Urinary bladder (tissue), 4 donors: ENCODE results near the gene UNC80. TPM values are rescaled to one million over a fixed set of nuclear protein-coding genes. Genes with fewer than 3 reads are reported as not detected.

Source experiments
- DNase-seq: peaks from one replicate; pipeline ENCODE4 v3.0.0-alpha.2; 2015; ENCODE audit errors: extremely low spot score
- H3K27ac ChIP-seq: one replicate; pipeline ENCODE4 v1.5.1; 2013; ENCODE audit warnings: low read depth, mild to moderate bottlenecking, moderate library complexity
- H3K36me3 ChIP-seq: one replicate; pipeline ENCODE4 v1.6.1; 2013; ENCODE audit warnings: mild to moderate bottlenecking, moderate library complexity; ENCODE audit not compliant: insufficient read depth
- H3K4me1 ChIP-seq: one replicate; pipeline ENCODE4 v1.6.1; 2013; ENCODE audit warnings: mild to moderate bottlenecking, moderate library complexity; ENCODE audit not compliant: insufficient read depth
- H3K4me3 ChIP-seq: one replicate; pipeline ENCODE4 v1.5.1; 2013; ENCODE audit warnings: low read depth, low read length
- WGBS: extraction: QIAGEN DNeasy Blood & Tissue Kit; methylation state at CpG from one replicate; pipeline ENCODE4 v1.1.7; 2013; 5-methylcytosine and 5-hydroxymethylcytosine counted together
- polyA plus RNA-seq: library from polyadenylated mRNA; stranded (reverse); fragments of 200-250 nt; gene quantifications from one replicate; pipeline ENCODE4 v1.2.3, GENCODE V29; 2013
- total RNA-seq: library from RNA; depleted of rRNA; stranded (reverse); fragments of >200 nt; gene quantifications from one replicate; pipeline ENCODE4 v1.2.3, GENCODE V29; 2014
- donor health status: healthy with polysubstance abuse.
- donor health status: healthy.

The UNC80 gene
- total and polyA plus RNA-seq, 2 donors: 0.13 to 2.6 TPM

DNA sequence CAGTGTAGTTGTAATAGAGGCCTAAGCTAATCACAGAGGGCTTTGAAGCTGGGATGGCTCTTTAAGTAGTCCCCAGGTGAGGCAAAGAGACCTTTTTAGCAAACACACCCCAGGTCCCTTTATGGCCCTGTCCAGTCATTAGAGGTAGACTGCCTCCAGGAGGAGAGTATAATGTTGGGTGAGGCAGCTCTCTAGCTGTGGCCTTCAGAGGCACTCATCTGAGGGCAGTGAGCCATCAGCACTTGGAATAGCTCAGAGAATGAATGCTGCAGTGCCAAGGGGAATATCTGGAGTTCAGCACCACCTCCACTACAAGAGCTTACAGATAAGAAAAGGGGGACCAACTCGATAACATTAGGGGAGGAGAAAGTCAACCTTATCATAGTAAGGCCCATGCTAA, 52.8 kb downstream of the UNC80 start:
- no peak overlapping the region for H3K4me3 ChIP-seq
- H3K4me1 ChIP-seq: no peaks in the 10 kb centered on the region
- H3K36me3 ChIP-seq: no peaks in the 10 kb centered on the region
- 62% methylated on average over 1 of the region's 1 CpG for WGBS
- H3K27ac ChIP-seq: no peak overlapping the region
- DNase-seq: no peak

GRCh38 chr2:209830722-209831465, 59.3 kb downstream of the UNC80 start:
- WGBS: 80% methylated on average over 4 of the region's 4 CpGs
- no peak for DNase-seq
- Histone ChIP-seq H3K36me3 (no peaks in the 10 kb centered on the region), H3K4me1 (no peaks in the 10 kb centered on the region), H3K27ac (no peak overlapping the region), H3K4me3 (no peak overlapping the region)

- DNase-seq: no peak
- H3K4me3 ChIP-seq: no peak overlapping the region
- H3K27ac ChIP-seq: no peak overlapping the region
- WGBS: 62% methylated on average over 5 of the region's 5 CpGs
- no peaks in the 10 kb centered on the region for H3K36me3 ChIP-seq
- no peaks in the 10 kb centered on the region for H3K4me1 ChIP-seq
Measured at GRCh38 chr2:209834767-209835166, 63.1 kb downstream of the UNC80 start.

- 46% methylated on average over 3 of the region's 3 CpGs for WGBS
- DNase-seq: no peak
Measured at GRCh38 chr2:209840434-209840833, 68.8 kb downstream of the UNC80 start.

GRCh38 chr2:209845666-209846065, 74.0 kb downstream of the UNC80 start:
- H3K4me1 ChIP-seq: no peaks in the 10 kb centered on the region
- H3K36me3 ChIP-seq: no peaks in the 10 kb centered on the region
- 85% methylated on average over 2 of the region's 2 CpGs for WGBS
- no peak overlapping the region for H3K27ac ChIP-seq
- DNase-seq: no peak
- no peak overlapping the region for H3K4me3 ChIP-seq

More at GRCh38 chr2:209840434-209840833, 68.8 kb downstream of the UNC80 start:
- no peaks in the 10 kb centered on the region for H3K4me1 ChIP-seq
- no peaks in the 10 kb centered on the region for H3K36me3 ChIP-seq
- no peak overlapping the region for H3K27ac ChIP-seq
- no peak overlapping the region for H3K4me3 ChIP-seq

- Histone ChIP-seq H3K36me3 (no peaks in the 10 kb centered on the region), H3K4me3 (no peak overlapping the region), H3K27ac (no peak overlapping the region), H3K4me1 (no peaks in the 10 kb centered on the region)
- DNase-seq: no peak
- WGBS: 64% methylated on average over 18 of the region's 18 CpGs
Measured at GRCh38 chr2:209864716-209865295, 93.2 kb downstream of the UNC80 start.

DNA sequence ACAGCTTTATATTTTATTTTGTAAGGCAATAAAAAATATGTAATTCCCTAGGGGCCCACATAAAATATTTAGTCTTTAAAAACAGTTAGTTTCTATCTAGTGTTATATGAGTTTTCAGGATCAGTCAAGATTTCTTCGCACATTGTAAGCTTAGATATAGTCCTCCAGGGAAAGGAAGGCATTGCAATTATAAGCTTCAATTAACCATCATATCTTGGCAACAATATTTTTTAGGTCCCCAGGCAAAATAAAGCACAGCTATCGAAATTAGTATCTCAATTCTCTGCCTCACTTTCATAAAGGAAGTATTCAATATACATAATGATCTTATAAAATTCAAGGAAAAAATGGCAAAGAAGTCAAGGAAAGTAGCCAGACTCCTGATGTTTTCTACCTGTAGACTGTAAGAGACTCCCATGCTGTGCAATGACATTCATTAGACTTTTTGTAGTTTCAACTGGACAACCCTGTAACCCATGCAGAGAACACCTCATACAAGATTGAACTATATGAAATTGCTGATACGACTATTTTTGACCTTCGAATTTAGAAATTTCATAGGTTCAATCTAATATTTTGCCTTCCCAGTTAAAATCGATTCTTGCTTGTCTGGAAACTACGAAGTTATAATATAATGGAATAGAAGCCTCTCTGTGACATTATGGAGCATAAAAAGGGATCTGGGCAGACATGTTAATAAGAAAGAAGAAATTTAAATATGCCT, 96.8 kb downstream of the UNC80 start:
- Histone ChIP-seq H3K27ac (no peak overlapping the region), H3K4me3 (no peak overlapping the region), H3K4me1 (no peaks in the 10 kb centered on the region), H3K36me3 (no peaks in the 10 kb centered on the region)
- 90% methylated on average over 6 of the region's 6 CpGs for WGBS
- no peak for DNase-seq

GRCh38 chr2:209870067-209870466, 98.4 kb downstream of the UNC80 start:
- Histone ChIP-seq H3K4me3 (no peak overlapping the region), H3K4me1 (no peaks in the 10 kb centered on the region), H3K27ac (no peak overlapping the region), H3K36me3 (no peaks in the 10 kb centered on the region)
- 32% methylated on average over 2 of the region's 2 CpGs for WGBS
- no peak for DNase-seq

DNA sequence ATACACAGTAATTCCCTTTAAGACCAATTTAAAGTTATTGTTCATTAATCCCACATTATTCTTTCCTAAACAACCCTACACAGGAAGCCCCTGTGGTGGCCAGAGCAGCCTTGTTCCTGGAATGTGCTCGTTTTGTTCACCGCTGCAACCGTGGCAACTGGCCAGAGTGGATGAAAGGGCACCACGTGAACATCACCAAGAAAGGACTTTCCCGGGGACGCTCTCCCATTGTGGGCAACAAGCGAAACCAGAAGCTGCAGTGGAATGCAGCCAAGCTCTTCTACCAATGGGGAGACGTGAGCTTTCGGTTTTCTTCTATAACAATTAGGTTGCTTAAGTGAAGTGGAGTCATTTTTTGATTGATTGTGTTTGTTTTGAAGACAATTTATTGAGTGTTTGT, 101.0 kb downstream of the UNC80 start:
- Histone ChIP-seq H3K4me1 (no peaks in the 10 kb centered on the region), H3K36me3 (no peaks in the 10 kb centered on the region), H3K27ac (no peak overlapping the region), H3K4me3 (no peak overlapping the region)
- DNase-seq: no peak
- 68% methylated on average over 9 of the region's 9 CpGs for WGBS

- WGBS: 83% methylated on average over 1 of the region's 1 CpG
- no peak overlapping the region for H3K27ac ChIP-seq
- no peak overlapping the region for H3K4me3 ChIP-seq
- no peaks in the 10 kb centered on the region for H3K36me3 ChIP-seq
- no peak for DNase-seq
- no peaks in the 10 kb centered on the region for H3K4me1 ChIP-seq
Measured at GRCh38 chr2:209875270-209875669, 103.6 kb downstream of the UNC80 start.

DNA sequence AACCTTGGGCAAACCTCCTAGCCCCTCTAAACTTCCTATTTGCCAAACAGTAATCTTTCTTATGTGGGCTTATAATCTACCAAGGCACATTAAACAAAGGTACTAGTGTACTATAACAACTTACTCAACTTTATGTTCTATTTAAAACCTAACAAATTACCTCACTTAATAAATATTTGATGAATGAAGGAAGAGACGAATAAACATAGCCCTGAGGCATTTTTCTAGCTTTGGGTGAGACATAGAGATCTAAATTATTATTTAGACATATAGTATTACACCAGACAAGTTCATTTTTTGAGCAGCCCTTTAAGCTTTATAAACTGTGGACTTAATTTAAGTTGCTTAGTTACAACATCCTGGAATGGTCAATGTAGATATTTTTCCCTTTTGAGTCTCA, 104.6 kb downstream of the UNC80 start:
- Histone ChIP-seq H3K4me3 (no peak overlapping the region), H3K36me3 (no peaks in the 10 kb centered on the region), H3K4me1 (no peaks in the 10 kb centered on the region), H3K27ac (no peak overlapping the region)
- DNase-seq: no peak
- WGBS: 18% methylated on average over 1 of the region's 1 CpG

DNA sequence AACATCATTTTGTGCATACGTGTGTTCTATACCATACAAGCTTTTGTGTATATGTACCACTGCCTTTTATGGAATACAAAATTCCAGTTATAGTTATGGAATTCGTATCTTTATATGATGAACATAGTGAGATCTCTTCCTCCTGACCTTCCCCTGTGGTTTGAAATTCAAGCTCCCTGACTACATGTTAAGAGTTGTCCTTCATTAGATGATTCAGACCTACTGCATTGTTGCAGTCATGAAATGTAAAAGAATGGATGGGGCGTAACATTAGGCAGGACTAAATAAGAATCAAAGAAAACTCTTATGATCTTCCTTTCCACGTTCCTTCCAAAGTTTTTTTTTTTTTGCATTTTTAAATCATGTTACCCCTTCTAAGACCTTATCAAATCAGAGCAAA, 107.1 kb downstream of the UNC80 start:
- H3K4me3 ChIP-seq: no peak overlapping the region

DNA sequence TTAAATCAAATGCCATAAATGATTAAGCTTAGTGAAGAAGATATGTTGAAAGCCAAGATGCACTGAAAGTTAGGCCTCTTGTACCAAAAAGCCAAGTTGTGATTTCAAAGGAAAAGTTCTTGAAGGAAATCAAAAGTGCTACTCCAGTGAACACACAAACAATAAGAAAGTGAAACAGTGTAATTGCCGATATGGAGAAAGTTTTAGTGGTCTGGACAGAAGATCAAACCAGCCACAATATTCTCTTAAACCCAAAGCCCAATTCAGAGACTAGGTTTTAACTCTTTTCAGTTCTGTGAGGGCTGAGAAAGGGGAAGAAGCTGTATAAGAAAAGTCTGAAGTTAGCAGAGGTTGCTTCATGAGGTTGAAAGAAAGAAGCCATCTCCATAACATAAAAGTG, 129.0 kb downstream of the UNC80 start:
- Histone ChIP-seq H3K4me1 (no peaks in the 10 kb centered on the region), H3K36me3 (no peaks in the 10 kb centered on the region), H3K4me3 (no peak overlapping the region), H3K27ac (no peak overlapping the region)
- 90% methylated on average over 1 of the region's 1 CpG for WGBS
- no peak for DNase-seq

More for the DNA sequence above, 107.1 kb downstream of the UNC80 start:
- Histone ChIP-seq H3K36me3 (no peaks in the 10 kb centered on the region), H3K27ac (no peak overlapping the region), H3K4me1 (no peaks in the 10 kb centered on the region)
- 85% methylated on average over 4 of the region's 4 CpGs for WGBS
- DNase-seq: no peak

DNA sequence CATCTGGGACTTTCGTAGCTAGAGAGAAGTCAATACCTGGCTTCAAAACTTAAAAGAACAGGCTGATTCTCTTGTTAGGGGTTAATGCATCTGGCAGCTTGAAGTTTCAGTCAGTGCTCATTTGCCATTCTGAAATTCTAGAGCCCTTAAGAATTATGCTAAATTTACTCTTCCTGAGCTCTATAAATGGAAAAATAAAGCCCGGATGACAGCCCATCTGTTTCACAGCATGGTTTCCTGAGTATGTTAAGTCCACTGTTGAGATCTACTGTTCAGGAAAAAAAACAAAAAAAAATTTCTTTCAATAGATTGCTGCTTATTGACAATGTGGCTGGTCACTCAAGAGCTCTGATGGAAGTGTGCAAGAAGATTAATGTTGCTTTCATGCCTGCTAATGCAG, 129.5 kb downstream of the UNC80 start:
- Histone ChIP-seq H3K27ac (no peak overlapping the region), H3K4me1 (no peaks in the 10 kb centered on the region), H3K36me3 (no peaks in the 10 kb centered on the region), H3K4me3 (no peak overlapping the region)
- 76% methylated on average over 2 of the region's 2 CpGs for WGBS
- DNase-seq: no peak
